HG02885 (cell line): ENCODE measurements around the gene TSPAN3.

ENCODE experiments used
- ATAC-seq: cut with Tn5 transposase; IDR thresholded peaks from one replicate; pipeline ENCODE4 v1.9.1; 2021; ENCODE audit warnings: mild to moderate bottlenecking; ENCODE audit not compliant: unreplicated experiment, poor library complexity

TSPAN3 gene

DNA sequence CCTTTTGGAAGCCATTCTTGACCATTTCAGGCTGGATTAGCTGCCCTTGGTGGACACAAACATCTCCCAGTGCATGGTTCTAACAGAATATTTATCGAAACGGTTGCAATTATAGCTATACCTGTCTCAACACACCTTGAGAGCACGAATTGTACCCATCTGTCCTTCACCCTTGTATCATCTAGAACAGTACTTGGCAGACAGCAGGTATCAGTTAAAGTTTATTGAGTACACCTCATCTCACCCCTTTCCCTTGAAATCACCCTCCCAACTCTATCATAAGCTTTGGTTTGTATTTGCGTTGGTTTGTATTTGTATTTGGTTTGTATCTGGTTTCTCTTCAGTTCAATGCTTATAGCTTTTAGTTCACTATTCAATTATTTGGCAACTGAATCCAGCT lies 12.4 kb downstream of the TSPAN3 start:
- ATAC-seq = no peak

DNA sequence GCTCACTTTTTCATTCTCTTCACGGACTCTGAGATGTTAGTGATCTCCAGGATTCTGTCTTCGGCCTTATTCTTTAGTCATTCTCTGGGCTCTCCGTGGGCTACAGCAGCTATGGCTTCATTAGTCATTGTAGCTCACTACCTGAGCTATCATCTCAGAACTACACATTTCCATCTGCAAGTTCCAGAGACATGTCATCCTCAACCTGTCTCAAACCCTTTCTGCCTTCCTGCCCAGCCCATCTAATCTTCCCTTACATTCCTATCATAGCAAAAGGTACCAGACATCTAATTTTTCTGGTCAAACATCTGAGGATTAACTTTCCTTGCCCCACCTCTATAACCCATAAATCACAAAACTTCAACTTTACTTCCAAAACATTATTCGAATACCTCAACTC lies 13.2 kb downstream of the TSPAN3 start:
- ATAC-seq = no peak

DNA sequence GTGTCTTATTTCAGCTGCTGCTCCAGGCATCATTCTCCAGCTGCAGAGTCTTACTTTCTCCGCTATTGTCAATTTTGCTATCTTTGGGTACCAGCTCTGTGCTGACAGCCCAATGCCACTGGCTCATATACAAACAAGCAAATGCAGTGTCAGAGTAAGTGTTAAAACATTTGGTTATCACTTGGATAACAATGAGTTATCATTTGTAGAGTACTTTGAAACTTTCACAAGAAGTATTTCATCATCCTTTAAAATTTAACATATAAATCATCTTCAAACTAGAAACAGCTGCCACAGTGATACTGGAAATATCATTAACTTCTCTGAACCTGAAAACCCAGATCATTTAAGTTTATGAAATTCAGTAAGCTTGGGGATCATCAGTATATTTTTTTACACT lies 13.8 kb downstream of the TSPAN3 start:
- no peak for ATAC-seq

DNA sequence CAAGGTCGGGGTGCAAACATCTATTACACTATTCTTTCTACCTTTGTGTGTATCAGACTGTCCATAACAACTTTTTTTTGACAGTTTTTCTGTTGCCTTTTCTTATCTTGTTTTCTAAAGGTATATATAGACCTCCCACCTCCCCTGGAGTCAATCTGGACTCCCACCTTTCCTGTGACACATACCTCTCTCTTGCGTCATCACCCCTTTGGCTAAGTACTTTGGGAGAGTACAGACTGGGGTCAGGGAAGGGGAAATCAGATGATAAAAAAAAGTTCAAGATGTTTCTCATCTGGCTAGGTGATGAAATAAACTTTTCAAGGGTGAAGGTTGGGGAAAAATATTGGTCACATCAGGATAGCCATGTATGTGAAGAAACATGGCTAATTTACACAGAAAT lies 17.2 kb downstream of the TSPAN3 start:
- no peak for ATAC-seq

DNA sequence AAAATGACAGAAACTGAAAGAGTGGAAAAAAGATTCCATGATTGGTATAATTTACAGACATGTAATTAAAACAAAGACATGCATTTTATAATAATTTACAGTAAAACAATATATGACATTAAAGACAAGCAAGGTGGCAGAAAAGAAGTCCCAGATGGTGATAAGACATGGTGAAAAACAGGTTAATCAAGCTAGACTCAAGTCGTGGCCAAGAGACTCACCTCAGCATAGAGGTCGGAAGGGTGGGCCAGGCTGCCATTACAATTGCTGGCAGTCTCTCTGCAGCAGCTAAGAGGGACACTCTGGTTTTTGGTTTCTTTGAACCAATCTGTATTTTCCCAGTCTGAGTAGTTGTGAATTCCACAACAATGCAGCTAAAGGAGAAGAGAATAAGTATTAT lies 18.4 kb downstream of the TSPAN3 start:
- ATAC-seq = no peak

DNA sequence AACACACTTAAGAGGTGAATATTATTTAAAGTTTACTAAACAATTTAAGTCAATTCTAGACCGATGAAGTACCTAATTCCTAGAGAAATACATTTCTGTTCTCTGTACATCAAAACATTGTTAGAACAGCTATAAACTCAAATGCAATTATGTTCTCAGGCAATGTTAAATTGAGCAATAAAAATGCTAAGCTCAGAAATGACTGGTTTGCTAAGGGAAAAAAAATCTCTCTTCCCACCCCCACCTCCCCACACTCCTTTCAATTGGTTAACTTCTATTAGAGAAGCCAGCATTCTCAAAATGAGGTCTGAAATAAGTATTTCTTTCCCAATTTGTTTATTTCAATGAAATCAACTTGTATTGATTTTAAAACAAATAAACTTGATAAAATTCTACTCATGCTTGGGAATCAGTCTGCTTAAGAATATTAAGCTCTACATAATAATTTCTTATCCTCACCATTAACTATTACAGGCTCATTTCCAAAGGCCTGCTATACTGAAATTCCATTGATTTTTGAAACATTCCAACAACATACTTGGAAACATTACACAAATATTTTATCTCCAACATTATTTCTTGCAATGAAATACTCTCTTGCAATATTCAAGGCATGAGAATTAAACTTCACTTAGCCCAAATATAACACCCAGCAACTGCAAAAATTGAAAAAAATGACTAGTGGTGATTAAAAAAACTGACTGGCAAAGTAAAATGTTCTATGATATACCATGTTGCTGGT lies 22.6 kb downstream of the TSPAN3 start:
- ATAC-seq = no peak

DNA sequence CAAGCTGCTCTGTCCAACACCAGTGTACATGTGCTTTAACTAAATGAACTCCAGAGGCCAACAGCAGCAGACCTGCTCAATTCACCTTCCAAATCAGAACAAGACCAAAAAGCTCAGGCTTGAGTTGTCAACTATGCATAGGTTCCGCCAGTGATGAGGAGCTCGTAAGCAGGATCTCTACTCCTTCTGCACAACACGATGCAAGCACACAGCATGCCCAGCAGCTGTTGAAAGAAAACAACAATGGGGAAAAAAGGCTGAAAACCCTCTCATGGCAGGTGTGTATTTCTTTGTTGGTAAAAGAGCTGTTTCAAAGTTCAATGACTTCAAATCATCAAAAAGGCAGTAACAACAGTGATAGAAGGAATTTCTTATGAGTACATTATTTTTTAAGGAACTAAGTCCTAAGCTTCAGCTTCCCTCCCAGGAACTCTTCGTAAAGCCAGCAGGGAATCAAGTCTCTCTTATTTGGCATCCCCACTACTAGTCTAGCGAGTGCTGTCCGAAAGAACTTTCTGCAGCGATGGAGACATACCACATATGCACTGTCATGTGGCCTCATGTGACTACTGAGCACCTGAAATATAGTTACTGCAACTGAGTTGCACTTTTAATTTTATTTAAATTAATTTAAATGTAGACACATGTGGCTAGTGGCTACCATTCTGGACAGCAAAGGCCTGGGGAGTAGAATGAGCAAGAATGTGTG lies 24.1 kb downstream of the TSPAN3 start:
- ATAC-seq = no peak

DNA sequence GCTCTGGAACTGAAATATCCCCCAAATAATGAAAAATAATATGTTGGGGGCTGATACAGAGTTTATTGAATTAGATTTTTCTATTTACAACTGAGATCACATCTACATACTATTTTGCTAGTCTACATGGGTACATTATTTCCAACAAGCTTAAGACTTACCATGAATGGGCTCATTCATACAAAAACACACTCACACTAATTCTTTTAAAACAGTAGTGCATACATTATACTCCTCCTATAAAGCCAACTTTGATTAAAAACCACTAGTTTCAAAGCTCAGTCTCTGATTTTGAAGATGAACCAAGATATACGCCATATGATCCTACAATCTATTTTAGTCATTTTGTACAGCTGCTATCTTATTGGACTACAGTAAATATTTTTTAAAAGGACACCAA lies 24.9 kb downstream of the TSPAN3 start:
- no peak for ATAC-seq

DNA sequence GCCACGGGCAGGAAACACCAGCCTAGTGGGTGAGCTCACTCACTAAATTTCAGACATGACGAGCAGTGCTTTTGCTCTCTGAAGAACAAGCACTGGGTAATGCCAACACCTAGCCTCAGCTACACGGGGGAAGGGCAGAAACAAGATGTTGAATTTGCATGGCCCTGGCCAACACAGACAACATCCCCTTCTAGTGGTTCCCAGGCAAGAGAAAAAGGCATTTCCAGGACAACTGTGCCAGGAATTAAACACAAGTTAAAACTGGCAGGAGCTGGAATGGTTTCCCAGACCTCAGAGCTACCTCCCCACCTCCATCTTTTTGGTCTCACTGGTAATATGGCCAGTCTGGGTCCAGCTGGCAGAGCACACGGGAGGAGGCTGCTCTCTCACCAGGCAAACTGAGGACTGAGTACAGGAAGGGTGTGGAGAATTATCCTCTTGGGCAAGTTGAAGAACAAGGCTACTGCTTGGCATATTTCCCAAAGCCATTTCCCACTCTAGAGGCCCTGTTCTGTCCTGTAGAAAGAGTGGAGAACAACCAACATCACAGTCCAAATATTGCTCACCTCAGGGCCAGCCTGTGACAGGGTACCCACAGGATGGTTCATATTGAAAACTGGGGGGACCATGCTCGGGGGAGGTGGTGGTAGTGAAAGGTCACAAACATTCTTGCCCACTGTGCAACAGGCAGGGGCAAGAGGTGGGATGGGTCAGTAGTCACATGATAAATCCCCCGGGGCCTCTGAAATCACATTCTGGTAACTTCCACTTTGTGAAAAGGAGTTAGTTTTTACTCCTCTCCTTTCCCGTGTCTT lies 26.5 kb downstream of the TSPAN3 start:
- ATAC-seq = no peak

DNA sequence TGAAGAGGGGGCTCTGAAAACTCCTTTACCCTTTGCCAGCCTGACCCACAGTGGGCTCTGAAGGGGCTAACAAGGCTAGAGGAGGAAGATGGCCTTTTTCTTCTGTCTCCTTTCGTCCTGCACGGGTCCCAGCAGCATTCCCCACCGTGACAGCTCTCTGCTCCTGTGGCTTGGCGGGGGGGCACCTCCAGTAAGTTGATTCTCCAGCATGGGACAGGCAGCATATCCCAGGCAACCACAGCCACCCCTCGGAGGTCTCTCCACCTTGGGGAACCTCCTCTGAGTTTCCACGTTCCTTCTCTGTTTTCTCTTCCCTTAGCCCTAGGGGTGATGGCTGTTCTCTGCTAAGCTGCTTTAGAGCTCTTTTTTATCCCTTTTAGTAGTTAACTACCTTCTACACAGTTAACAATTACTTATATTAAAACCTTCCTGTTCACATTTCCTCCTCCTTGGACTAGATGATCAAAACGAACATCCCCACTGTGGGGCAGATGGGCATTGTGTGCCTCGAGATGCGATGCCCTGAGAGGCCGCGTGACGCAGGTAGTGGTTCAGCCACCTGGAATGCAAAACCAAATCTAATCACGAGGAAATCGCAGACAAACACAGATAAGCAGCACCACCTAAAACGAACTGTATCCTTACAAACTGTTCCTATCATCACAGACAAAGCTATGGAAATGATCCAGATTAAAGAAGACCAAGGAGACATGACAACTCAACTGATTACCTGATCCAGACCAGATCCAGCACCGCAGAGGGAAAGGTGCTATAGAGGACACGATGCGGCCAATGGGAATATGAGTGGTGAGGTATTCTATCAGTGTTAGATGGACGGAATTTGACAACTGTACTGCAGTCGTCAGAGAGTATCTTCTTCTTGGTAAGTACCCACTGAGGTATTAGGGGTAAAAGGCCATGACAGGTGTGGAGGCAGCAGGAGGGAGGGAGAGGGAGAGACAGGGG lies 27.7 kb downstream of the TSPAN3 start:
- ATAC-seq = no peak

DNA sequence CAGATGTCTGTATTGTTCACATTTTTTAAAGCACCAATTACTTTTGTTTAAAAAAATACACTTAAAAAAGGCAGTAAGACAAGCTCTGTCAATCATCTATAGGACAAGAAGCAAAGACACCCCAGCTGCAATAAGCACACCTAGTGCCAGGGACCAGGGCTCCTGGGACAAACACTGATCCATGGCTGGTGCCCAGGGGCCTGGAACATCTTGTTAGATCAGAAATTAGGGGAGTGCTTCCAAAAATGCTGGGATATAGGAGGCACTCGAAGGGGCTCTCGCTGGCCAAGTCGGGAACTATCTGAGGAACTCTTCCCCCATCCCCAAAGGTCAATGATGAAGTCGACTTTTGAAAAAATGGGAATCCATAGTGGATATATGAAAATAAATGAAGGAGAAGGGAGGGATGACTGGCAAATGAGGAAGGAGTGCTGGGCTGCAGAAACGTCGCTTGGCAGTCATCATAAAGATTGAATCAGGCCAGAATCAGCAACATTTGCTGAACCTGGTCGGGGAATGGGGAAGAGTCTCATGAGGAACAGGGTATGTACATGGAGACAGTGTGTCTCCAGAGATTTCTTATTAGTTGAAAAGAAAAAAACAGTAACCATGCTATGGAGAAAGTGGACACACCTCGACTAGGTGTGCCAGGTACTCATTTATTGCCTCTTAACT lies 28.5 kb downstream of the TSPAN3 start:
- no peak for ATAC-seq

DNA sequence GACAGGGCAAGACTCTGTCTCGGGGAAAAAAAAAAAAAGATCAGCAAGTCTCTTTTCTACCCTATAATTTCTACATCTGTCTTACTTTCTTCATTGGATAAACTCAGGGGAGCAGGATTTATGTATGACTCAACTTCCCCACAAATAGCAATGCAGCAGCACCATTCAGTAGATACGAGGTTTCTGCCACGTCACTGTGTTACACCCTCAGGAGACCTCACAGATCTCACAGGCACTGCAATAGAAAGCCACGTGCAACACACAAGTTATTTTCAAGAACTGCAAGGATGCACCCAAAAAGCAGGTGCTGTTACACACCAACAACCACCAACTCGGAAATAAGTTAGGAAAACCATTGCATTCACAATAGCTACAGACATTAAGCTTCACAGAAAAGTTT lies 30.2 kb downstream of the TSPAN3 start:
- no peak for ATAC-seq

DNA sequence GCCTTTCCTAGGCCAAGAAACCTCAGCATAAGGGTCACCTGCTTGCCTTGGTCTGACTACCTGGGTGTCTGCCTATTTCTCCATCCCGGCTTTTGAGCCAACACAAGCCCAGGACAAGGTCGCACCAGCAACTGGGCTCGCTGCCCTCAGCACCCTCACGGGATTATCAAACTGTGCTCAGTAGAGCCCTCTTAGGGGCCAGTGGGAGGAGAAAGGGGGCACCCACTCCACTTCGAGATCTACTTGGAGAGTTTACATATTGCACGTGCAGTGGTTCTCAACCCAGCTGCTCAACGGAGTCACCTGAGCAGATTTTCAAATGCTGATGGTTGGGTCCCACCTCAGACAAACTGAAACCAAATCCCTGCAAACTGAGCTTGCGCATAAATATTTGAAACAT lies 31.1 kb downstream of the TSPAN3 start:
- ATAC-seq = no peak

DNA sequence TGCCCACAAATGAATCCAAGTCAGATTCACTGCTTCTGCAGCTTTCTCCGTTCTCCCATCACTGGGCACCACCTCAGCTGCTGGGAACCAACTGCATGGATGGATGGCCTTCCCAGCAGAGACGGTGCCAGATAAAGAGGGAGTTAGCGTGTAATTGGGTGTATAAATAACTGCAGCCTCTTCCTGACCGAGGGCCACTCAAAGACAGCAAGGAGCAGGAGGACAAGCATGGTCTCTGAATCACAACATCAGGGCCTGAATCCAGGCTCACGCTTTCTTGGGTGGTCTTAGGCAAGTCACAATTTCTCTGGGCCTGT lies 31.7 kb downstream of the TSPAN3 start:
- no peak for ATAC-seq

DNA sequence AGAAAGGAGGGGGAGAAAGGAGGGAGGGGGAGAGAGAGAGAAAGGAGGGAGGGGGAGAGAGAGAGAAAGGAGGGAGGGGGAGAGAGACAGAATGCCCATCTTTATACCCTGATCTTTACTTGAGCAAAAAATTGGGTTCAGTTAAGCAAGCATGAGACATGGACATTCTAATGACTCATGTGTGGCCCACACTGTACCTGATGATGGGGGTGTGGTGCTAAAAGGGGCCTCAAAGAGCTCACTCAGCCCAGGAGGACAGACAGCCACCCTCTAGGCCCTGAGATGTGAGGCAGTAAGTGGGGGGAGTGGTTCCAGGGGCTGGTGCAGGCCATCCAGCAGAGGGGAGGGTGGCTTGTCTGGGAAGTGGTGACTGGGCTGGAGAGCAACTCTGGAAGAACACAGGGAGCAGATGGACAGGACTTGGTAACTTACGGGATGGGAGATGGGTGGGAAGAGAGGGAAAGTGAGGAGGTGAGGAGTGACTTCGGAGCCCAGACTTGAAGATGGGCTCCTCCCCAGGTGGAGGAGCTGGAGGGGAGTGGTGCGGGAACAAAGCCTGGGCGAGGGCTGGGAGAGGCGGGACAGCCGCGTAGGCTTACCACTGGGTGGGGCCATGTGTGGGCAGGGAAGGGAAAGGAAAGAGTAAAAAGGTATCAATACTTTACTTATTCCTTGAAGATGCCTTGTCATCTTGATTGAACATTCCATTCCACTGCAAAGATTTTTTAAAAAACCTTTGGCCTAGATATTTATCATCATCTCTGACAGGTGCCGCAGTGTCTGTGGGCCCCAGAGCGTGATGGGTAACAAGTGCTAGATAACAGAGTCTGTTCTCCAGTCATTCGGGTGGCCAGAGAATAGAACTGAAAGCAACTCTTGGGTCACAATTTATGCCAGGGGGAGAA lies 32.3 kb downstream of the TSPAN3 start:
- no peak for ATAC-seq

DNA sequence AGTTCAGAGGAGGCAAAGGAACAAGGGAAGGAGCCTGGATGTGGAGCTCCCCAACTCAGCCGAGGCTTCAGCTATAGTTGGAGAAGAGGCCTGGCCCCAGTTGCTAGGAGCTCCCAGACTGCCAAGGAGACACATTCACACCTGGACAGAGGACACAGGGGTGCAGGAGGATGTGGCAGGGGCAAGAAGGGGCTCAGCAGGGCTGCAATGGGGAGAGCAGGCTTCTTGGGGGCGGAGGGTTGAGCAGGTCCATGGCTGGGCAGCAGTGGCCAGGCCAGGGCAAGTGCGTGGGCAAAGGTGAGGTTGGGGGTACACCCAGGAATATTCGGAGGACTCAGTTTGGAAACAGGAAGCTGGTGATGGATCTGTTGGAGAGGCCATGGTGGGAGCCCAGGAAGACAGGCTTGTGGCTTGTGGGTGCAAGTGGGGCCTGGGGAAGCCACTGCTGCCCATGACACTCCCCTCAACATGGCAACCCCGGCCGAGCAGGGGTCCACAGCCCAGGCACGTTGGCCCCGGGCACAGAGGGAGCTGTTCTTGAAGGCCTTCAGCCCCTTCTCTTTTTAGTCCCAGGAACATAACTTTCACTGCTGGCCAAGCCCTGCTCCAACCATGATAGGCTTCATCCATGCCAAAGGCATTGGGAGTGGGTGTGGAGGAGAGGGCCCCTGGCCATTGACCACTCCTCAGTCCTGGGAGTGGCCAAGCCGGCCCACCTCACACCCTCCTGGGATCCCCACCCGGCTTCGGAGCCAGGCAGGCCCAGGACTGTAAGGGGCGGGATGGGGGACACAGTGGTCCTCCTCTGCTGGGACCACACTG lies 33.3 kb downstream of the TSPAN3 start:
- ATAC-seq = no peak

DNA sequence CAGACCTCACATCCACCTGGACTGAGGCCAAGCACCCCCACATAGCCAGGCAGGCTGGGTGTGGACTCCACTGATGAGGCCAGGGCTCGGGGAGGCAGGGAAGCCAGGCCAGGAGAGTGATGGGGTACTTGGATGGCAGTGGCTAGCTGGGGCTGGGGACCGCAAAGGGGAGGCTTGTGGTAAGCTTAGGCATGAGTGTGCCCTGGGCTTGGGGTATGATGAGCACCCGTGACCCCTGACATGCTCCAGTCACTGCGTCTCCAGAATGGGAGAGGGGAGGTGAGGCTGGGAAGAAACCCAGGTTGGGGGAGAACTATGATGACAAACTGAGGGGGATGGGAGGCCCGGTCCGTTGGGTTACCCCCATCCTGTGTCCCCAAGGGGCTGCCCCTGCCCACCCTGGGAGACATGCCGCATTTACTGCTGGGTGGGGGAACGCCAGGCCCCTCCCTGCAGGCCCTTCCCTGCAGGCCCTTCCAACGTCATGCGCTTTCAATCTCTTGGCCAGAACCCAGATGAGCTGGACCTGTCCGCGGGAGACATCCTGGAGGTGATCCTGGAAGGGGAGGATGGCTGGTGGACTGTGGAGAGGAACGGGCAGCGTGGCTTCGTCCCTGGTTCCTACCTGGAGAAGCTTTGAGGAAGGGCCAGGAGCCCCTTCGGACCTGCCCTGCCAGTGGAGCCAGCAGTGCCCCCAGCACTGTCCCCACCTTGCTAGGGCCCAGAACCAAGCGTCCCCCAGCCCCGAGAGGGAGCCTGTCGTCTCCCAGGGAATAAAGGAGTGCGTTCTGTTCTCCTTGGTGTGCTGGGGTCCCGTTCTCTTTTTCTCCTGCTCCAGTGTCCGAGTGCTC lies 34.1 kb downstream of the TSPAN3 start:
- ATAC-seq = no peak
